GM23338 (cell line): ENCODE data around the gene TMSB4Y. TPM values are rescaled to one million over a fixed set of nuclear protein-coding genes. Genes with fewer than 3 reads are reported as not detected.

Source experiments
- CREB1 ChIP-seq: fragments of 250-450 bp; sonication (Bioruptor Pico); IDR thresholded peaks from 2 replicates; pipeline ENCODE4 v1.5.0; 2020; ENCODE audit warnings: low read depth, mild to moderate bottlenecking, moderate library complexity
- EZH2 ChIP-seq: fragments of 200-600 bp; sonication (generic); IDR thresholded peaks from one replicate; pipeline ENCODE4 v1.8.0; 2017; ENCODE audit warnings: antibody characterized with exemption, mild to moderate bottlenecking, low read depth; ENCODE audit not compliant: unreplicated experiment
- EZH2phosphoT487 ChIP-seq: fragments of 200-600 bp; sonication (generic); IDR thresholded peaks from one replicate; pipeline ENCODE4 v1.8.1; 2018; ENCODE audit warnings: antibody characterized with exemption; ENCODE audit not compliant: unreplicated experiment
- JUNB ChIP-seq: IDR thresholded peaks from one replicate; pipeline ENCODE4 v1.6.1; 2016; ENCODE audit warnings: antibody characterized with exemption; ENCODE audit not compliant: unreplicated experiment
- POLR2AphosphoS5 ChIP-seq: IDR thresholded peaks from 2 replicates; pipeline ENCODE4 v1.6.1; 2016; ENCODE audit warnings: antibody characterized with exemption, low read depth
- REST ChIP-seq: IDR thresholded peaks from one replicate; pipeline ENCODE4 v1.6.1; 2018; ENCODE audit warnings: antibody characterized with exemption; ENCODE audit not compliant: unreplicated experiment
- STAT1 ChIP-seq: IDR thresholded peaks from one replicate; pipeline ENCODE4 v1.6.1; 2016; ENCODE audit warnings: antibody characterized with exemption; ENCODE audit not compliant: unreplicated experiment
- ZNF114 ChIP-seq: fragments of 250-450 bp; sonication (Bioruptor Pico); IDR thresholded peaks from 2 replicates; pipeline ENCODE4 v1.5.0; 2020; ENCODE audit warnings: mild to moderate bottlenecking, moderate library complexity
- ZNF331 ChIP-seq: fragments of 250-450 bp; sonication (Bioruptor Pico); IDR thresholded peaks from 2 replicates; pipeline ENCODE4 v1.5.0; 2020; ENCODE audit warnings: low read depth, mild to moderate bottlenecking, moderate library complexity
- ZNF462 ChIP-seq: fragments of 250-450 bp; sonication (Bioruptor Pico); IDR thresholded peaks from 2 replicates; pipeline ENCODE4 v1.5.0; 2020; ENCODE audit warnings: mild to moderate bottlenecking, moderate library complexity
- polyA plus RNA-seq: library from polyadenylated mRNA; unstranded; fragments of >200 nt; fragmentation: Nextera tagmentation; extraction: Ambion mirVana; gene quantifications from 2 replicates; pipeline ENCODE4 v1.2.1, GENCODE V29; 2016
- total RNA-seq: library from RNA; depleted of rRNA; stranded (reverse); fragments of >200 nt; shearing (Covaris generic); gene quantifications from 2 replicates; pipeline ENCODE4 v1.2.3, GENCODE V29; 2014

TMSB4Y gene
- total and polyA plus RNA-seq, 2 experiments from 2014 or later, result 9.8 to 12.2 TPM

- no peak for TF ChIP-seq ZNF462 (CRISPR knock-in tag)
- no peak for TF ChIP-seq JUNB
- no peak for TF ChIP-seq CREB1
- TF ChIP-seq ZNF331 (CRISPR knock-in tag), result no peak
- TF ChIP-seq ZNF114 (CRISPR knock-in tag), result no peak
- no peak for TF ChIP-seq POLR2AphosphoS5
- no peak for TF ChIP-seq REST
- TF ChIP-seq EZH2phosphoT487, result no peak
- no peak for TF ChIP-seq EZH2
- TF ChIP-seq STAT1, result no peak
Observed at GRCh38 chrY:13705197-13705596, 1.5 kb downstream of the TMSB4Y start (continued).
